Erythroblast (primary cell): ENCODE data around the gene TMEM150A.

Source experiments
- GATA1 ChIP-seq: IDR thresholded peaks from 2 replicates; pipeline ENCODE4 v1.6.1; 2011; ENCODE audit warnings: low read depth, mild to moderate bottlenecking, control low read depth, low read length, moderate library complexity
- POLR2A ChIP-seq: IDR thresholded peaks from 2 replicates; pipeline ENCODE4 v1.6.1; 2011; ENCODE audit warnings: mild to moderate bottlenecking, low read length

DNA sequence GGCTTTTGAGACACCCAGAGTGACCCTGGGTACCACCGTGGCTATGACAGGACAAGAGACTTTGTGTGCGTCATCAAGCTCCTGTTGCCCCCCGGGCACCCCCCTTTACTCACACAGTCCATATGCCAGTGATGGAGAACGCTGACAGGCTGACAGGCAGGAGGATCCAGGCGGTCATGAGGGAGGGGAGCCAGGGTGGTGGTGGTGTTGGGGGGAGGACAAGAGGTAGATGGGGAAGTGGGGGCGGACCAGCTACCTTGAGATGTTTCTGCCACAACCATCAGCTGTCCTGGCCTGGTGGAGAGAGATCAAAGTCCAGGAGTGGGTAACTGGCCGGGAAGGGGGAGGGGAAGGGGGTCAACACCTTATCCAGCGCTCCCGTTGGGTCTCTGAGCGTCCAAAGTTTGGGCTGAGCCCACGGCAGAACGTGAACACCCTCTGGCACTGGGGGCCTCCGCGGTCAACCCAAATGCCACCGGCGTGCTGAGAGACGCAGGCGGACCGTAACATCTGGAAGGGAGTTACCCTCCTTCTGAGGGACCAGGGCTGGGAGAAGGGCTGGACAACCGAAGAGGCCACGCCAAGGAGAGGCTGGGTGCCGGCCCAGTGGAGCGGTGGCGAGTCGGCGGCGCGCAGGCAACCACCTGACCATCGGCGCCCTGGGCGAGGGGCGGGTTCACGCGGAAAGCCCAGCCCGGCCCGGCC is 575 bp downstream of the TMEM150A start:
- TF ChIP-seq POLR2A (no peak), GATA1 (no peak)
